Mesendoderm (in vitro differentiated cells): Measurements from ENCODE around the gene PPP1CC.

Experiments
- DNase-seq: peaks from one replicate; pipeline ENCODE4 v3.0.0; 2013
- H2AK5ac ChIP-seq: 2 replicates; pipeline ENCODE4 v1.6.1; 2013; ENCODE audit warnings: low read length, inconsistent platforms
- H2BK120ac ChIP-seq: 2 replicates; pipeline ENCODE4 v1.6.1; 2013; ENCODE audit warnings: low read depth, mild to moderate bottlenecking, low read length, moderate library complexity, mixed read lengths
- H2BK15ac ChIP-seq: replicated peaks from 2 replicates; pipeline ENCODE4 v1.6.1; 2013; ENCODE audit warnings: low read depth, mild to moderate bottlenecking, moderate library complexity
- H2BK5ac ChIP-seq: 2 replicates; pipeline ENCODE4 v1.6.1; 2013; ENCODE audit warnings: low read length, inconsistent platforms
- H3K18ac ChIP-seq: 2 replicates; pipeline ENCODE4 v1.6.1; 2013; ENCODE audit warnings: mild to moderate bottlenecking, low read length, mixed read lengths
- H3K23ac ChIP-seq: one replicate; pipeline ENCODE4 v1.6.1; 2013; ENCODE audit warnings: low read length
- H3K27ac ChIP-seq: 2 replicates; pipeline ENCODE4 v1.5.1; 2013; ENCODE audit warnings: low read depth, mild to moderate bottlenecking, inconsistent platforms, low read length, moderate library complexity
- H3K27me3 ChIP-seq: 2 replicates; pipeline ENCODE4 v1.6.1; 2013; ENCODE audit warnings: low read length, control low read depth, mild to moderate bottlenecking, inconsistent platforms; ENCODE audit not compliant: insufficient read depth, poor library complexity
- H3K36me3 ChIP-seq: 2 replicates; pipeline ENCODE4 v1.6.1; 2013; ENCODE audit warnings: low read length, inconsistent platforms; ENCODE audit not compliant: control insufficient read depth, insufficient read depth
- H3K4ac ChIP-seq: one replicate; pipeline ENCODE4 v1.6.1; 2013; ENCODE audit warnings: low read depth, mild to moderate bottlenecking, low read length, moderate library complexity
- H3K4me1 ChIP-seq: 2 replicates; pipeline ENCODE4 v1.6.1; 2013; ENCODE audit warnings: low read depth, low read length, inconsistent platforms; ENCODE audit not compliant: control insufficient read depth
- H3K4me2 ChIP-seq: 2 replicates; pipeline ENCODE4 v1.6.1; 2013; ENCODE audit warnings: low read length
- H3K4me3 ChIP-seq: 2 replicates; pipeline ENCODE4 v1.5.1; 2013; ENCODE audit warnings: mild to moderate bottlenecking, low read length
- H3K56ac ChIP-seq: one replicate; pipeline ENCODE4 v1.6.1; 2013; ENCODE audit warnings: low read length
- H3K79me1 ChIP-seq: 2 replicates; pipeline ENCODE4 v1.6.1; 2013; ENCODE audit warnings: low read length, inconsistent platforms
- H3K79me2 ChIP-seq: 2 replicates; pipeline ENCODE4 v1.6.1; 2013; ENCODE audit warnings: mild to moderate bottlenecking, low read length; ENCODE audit not compliant: control insufficient read depth, insufficient read depth
- H3K9ac ChIP-seq: 2 replicates; pipeline ENCODE4 v1.6.1; 2013; ENCODE audit warnings: low read length, inconsistent platforms
- H4K5ac ChIP-seq: one replicate; pipeline ENCODE4 v1.6.1; 2013; ENCODE audit warnings: low read length
- H4K8ac ChIP-seq: one replicate; pipeline ENCODE4 v1.6.1; 2013; ENCODE audit warnings: low read depth, mild to moderate bottlenecking, control low read depth, low read length, moderate library complexity
- WGBS: extraction: QIAGEN DNeasy Blood & Tissue Kit; methylation state at CpG from one replicate; pipeline ENCODE4 v1.1.7; 2013; ENCODE audit warnings: low lambda C conversion rate, missing lambda C conversion rate; ENCODE audit not compliant: insufficient coverage; ENCODE audit errors: extremely low coverage; 5-methylcytosine and 5-hydroxymethylcytosine counted together

Gene PPP1CC

DNA sequence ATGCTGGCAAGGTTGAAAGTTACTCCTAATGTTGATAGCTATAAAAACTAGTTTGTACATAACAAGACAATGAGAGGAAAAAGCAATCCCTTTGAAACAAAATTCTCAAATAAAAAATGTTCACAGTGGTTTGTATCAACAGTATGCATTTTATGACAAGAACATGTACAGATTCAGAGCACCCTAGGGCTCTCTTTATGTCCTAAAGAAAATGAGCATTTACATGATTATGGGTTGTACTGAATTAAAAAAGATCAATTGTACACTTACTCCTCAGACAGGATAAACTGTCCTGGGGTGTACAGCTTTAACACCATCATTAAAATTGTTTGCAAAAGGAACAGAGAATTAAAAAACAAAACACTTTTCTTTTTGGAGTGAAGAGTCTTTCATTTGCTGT lies 22.2 kb downstream of the PPP1CC start:
- no peak overlapping the region for H4K5ac ChIP-seq
- peaks cover 5% of the 10 kb centered on the region for H3K79me1 ChIP-seq
- H3K4ac ChIP-seq: no peak overlapping the region
- no peak overlapping the region for H3K9ac ChIP-seq
- H4K8ac ChIP-seq: no peak overlapping the region
- H2BK15ac ChIP-seq: no peak overlapping the region
- H2BK120ac ChIP-seq: no peak overlapping the region
- H3K18ac ChIP-seq: no peak overlapping the region
- no peaks in the 10 kb centered on the region for H3K4me1 ChIP-seq
- H3K4me2 ChIP-seq: no peak overlapping the region
- DNase-seq: no peak
- no peak overlapping the region for H2AK5ac ChIP-seq
- H3K36me3 ChIP-seq: peaks cover 13% of the 10 kb centered on the region
- H3K23ac ChIP-seq: no peak overlapping the region
- no peak overlapping the region for H3K4me3 ChIP-seq
- peaks cover 4% of the 10 kb centered on the region for H3K79me2 ChIP-seq
- H3K56ac ChIP-seq: no peak overlapping the region
- H2BK5ac ChIP-seq: no peak overlapping the region
- H3K27me3 ChIP-seq: no peaks in the 10 kb centered on the region
- H3K27ac ChIP-seq: no peak overlapping the region

DNA sequence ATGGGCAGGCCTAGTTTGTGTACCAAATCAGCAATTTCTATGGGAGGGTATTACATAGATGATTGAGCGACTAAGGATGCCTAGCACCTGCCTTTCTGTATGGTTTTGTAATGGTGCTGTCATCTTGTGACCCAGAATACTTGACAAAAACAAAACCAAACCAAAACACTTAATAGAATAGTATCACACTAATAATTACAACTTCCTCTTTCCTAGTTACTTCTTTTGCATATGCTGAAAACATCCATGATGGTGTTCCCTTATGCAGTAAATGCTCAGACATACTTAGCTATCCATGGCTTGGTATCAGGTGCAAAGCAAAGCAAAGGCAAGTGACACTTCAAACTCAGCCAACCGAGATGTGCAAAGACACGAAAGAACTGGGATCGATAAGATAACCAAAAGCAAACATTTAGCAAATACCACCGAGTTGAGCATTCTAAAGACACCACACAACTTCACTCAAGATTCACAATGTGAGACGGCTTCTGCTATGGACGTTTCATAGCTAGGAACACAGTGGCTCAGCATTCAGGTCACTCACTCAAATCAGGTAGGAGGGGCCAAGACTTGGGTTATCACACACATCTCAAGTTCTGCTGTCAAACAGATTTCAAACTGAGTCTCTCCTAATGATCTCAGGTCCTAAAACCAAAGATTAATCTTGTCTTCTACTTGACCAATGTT lies 24.3 kb downstream of the PPP1CC start:
- Histone ChIP-seq H3K4me3 (no peak overlapping the region), H3K79me2 (no peaks in the 10 kb centered on the region), H3K9ac (no peak overlapping the region), H2BK15ac (no peak overlapping the region), H3K4me2 (no peak overlapping the region), H3K18ac (no peak overlapping the region), H2BK120ac (no peak overlapping the region), H3K79me1 (no peaks in the 10 kb centered on the region), H4K5ac (no peak overlapping the region), H2AK5ac (no peak overlapping the region), H3K4ac (no peak overlapping the region), H3K27me3 (no peaks in the 10 kb centered on the region), H4K8ac (no peak overlapping the region), H3K56ac (no peak overlapping the region), H3K27ac (no peak overlapping the region), H3K23ac (no peak overlapping the region), H3K4me1 (no peaks in the 10 kb centered on the region), H2BK5ac (no peak overlapping the region), H3K36me3 (peaks cover 8% of the 10 kb centered on the region)
- DNase-seq: no peak
- no CpG with 5 or more reads among the region's 7 CpGs for WGBS

DNA sequence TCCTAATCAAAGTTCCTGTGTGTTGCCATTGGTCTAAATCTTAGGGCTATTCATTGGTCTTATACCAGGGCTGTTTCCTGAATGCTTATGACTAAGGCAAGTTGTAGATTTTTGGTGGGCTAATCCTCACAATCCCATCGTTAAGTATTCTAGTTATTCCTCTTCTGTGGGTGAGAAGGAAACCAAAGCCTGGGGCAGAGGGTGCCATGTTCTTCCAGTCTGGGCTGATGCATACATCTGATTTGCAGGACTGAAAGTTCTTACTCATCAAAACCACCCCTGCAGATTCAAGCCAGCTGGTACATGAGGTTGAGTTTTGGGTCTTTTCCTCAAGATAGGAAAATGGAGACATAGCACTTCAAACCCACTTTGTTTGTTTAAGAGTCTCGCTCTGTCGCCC lies 25.7 kb downstream of the PPP1CC start:
- DNase-seq: no peak
- Histone ChIP-seq H2BK120ac (no peak overlapping the region), H2BK5ac (no peak overlapping the region), H3K23ac (no peak overlapping the region), H3K27me3 (no peaks in the 10 kb centered on the region), H3K79me1 (no peaks in the 10 kb centered on the region), H4K5ac (no peak overlapping the region), H3K9ac (no peak overlapping the region), H3K4me1 (no peaks in the 10 kb centered on the region), H3K27ac (no peak overlapping the region), H3K4me3 (no peak overlapping the region), H3K4me2 (no peak overlapping the region), H3K4ac (no peak overlapping the region), H2BK15ac (no peak overlapping the region), H2AK5ac (no peak overlapping the region), H3K79me2 (no peaks in the 10 kb centered on the region), H4K8ac (no peak overlapping the region), H3K56ac (no peak overlapping the region), H3K18ac (no peak overlapping the region), H3K36me3 (peaks cover 7% of the 10 kb centered on the region)
- WGBS: no CpG with 5 or more reads among the region's 3 CpGs

DNA sequence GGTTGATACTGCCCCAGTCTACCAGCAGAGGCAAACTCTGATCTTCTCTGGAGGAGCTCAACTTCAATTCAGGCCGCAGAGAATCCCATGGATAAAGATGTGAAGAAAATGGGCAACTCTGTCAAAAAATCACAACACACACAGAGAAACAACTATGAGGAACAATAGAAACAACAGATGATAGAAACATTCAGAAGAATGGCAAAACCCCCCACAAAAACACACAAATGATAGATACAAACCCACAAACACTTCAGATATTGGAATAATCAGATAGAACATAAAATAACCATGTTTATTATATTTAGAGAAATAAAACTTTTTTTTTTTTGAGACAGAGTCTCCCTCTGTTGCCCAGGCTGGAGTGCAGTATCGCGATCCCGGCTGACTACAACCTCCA lies 33.8 kb downstream of the PPP1CC start:
- no peak overlapping the region for H2BK120ac ChIP-seq
- no peaks in the 10 kb centered on the region for H3K79me2 ChIP-seq
- no peak overlapping the region for H2BK5ac ChIP-seq
- no peaks in the 10 kb centered on the region for H3K27me3 ChIP-seq
- H3K4me2 ChIP-seq: no peak overlapping the region
- no peak overlapping the region for H3K4me3 ChIP-seq
- no CpG with 5 or more reads among the region's 4 CpGs for WGBS
- H3K56ac ChIP-seq: no peak overlapping the region
- no peak overlapping the region for H3K18ac ChIP-seq
- H4K5ac ChIP-seq: no peak overlapping the region
- H2AK5ac ChIP-seq: no peak overlapping the region
- H4K8ac ChIP-seq: no peak overlapping the region
- H3K9ac ChIP-seq: no peak overlapping the region
- H3K36me3 ChIP-seq: no peaks in the 10 kb centered on the region
- DNase-seq: no peak
- H3K79me1 ChIP-seq: no peaks in the 10 kb centered on the region
- no peak overlapping the region for H2BK15ac ChIP-seq
- no peaks in the 10 kb centered on the region for H3K4me1 ChIP-seq
- no peak overlapping the region for H3K4ac ChIP-seq
- no peak overlapping the region for H3K23ac ChIP-seq
- no peak overlapping the region for H3K27ac ChIP-seq

DNA sequence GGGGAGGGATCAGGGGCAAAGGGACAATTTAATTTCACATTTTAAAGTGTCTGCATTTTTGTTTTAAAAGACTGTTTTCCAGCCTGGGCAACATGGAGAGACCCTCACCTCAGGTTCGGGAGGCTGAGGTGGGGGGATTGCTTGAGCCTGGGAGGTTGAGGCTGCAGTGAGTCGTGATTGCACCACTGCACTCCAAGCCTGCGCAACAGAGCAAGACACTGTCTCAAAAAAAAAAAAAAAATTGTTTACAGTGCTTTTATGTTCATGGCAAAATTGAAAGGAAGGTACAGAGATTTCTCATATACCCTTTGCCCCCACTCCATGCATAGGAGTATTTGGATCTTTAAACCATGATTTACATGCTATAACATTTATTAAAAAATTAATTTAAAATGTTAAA lies 37.4 kb downstream of the PPP1CC start:
- Histone ChIP-seq H2BK15ac (no peak overlapping the region), H3K4me3 (no peak overlapping the region), H3K4me1 (no peaks in the 10 kb centered on the region), H3K36me3 (no peaks in the 10 kb centered on the region), H2BK120ac (no peak overlapping the region), H3K9ac (no peak overlapping the region), H3K18ac (no peak overlapping the region), H4K8ac (no peak overlapping the region), H3K4ac (no peak overlapping the region), H3K27ac (no peak overlapping the region), H3K27me3 (no peaks in the 10 kb centered on the region), H4K5ac (no peak overlapping the region), H3K79me2 (no peaks in the 10 kb centered on the region), H2AK5ac (no peak overlapping the region), H3K56ac (no peak overlapping the region), H3K79me1 (no peaks in the 10 kb centered on the region), H3K23ac (no peak overlapping the region), H2BK5ac (no peak overlapping the region), H3K4me2 (no peak overlapping the region)
- DNase-seq: no peak
- no CpG with 5 or more reads among the region's 3 CpGs for WGBS

DNA sequence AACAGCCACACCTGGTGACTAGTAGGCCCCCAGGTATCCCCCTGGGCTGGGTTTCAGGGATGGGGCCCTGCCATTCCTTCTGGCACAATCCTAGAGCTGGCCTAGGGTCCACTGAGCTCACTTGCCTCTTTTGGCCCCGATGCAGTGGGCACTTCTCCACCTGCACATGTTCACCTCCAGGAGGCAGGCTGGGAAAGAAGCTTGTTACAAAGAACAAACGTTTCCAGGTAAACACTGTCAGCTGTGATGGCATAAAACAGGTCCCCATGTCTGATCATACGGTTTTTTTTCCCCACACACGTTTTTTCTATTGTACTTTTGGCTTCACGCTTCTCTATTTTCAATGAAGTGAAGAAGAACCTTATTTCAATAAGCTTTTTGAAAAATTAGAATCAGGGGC lies 37.9 kb downstream of the PPP1CC start:
- no CpG with 5 or more reads among the region's 5 CpGs for WGBS
- Histone ChIP-seq H2BK120ac (no peak overlapping the region), H3K27ac (no peak overlapping the region), H2BK15ac (no peak overlapping the region), H3K4ac (no peak overlapping the region), H3K36me3 (no peaks in the 10 kb centered on the region), H3K9ac (no peak overlapping the region), H3K79me1 (no peaks in the 10 kb centered on the region), H4K5ac (no peak overlapping the region), H2AK5ac (no peak overlapping the region), H3K4me3 (no peak overlapping the region), H3K27me3 (no peaks in the 10 kb centered on the region), H2BK5ac (no peak overlapping the region), H3K56ac (no peak overlapping the region), H4K8ac (no peak overlapping the region), H3K79me2 (no peaks in the 10 kb centered on the region), H3K23ac (no peak overlapping the region), H3K4me2 (no peak overlapping the region), H3K18ac (no peak overlapping the region), H3K4me1 (no peaks in the 10 kb centered on the region)
- peak; percentile 64 for DNase-seq
